HG02763 (cell line): ENCODE results near the gene NFIB.
A peak's percentile ranks its signal among the peaks of the same experiment; 100 is the strongest.

ENCODE experiments used
- ATAC-seq: cut with Tn5 transposase; IDR thresholded peaks from one replicate; pipeline ENCODE4 v1.9.1; 2021; ENCODE audit warnings: mild to moderate bottlenecking, moderate library complexity; ENCODE audit not compliant: unreplicated experiment

Gene NFIB

DNA sequence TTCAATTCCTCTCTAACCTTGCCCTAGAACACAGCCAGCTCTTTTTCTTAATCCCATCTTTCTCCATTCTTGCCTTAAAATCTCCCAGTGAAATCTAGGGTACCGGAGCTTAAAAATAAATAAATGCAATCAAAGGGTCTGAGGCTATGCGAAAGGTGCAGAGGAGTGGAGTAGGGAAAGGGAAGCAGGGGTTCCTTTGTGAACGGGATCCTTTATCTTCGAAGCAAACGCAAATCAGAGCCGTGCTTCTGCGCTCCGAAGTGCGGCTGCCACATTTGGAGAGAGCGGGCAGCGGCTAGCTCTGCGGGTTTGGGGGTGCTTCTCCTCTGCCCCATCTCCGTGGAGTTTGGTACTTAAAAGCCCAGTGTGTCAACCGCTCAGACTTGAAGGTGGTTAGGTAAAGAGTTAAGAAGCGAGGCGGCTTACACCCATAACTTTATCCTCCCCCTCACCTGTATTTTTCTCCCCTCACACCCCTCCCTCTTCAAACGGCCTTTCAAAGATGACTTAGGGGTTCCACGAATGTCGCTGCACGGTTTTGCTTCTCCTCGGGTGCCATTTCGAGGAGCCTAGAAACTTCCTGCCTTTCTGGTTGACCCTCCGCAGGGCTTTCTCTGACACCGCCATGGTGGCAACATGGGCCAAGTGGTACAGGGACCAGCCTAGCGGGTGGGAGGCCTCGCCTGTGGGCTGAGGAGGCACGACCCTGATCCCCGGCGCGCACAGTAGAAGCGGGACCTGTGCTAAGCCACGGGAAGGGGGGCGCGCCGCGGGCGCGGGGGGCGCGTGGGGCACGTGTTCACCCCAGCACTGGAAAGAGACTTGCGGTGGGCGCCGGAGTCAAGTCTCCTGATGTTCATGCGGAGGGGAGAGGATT, 31.7 kb upstream of the NFIB start:
- ATAC-seq: no peak

DNA sequence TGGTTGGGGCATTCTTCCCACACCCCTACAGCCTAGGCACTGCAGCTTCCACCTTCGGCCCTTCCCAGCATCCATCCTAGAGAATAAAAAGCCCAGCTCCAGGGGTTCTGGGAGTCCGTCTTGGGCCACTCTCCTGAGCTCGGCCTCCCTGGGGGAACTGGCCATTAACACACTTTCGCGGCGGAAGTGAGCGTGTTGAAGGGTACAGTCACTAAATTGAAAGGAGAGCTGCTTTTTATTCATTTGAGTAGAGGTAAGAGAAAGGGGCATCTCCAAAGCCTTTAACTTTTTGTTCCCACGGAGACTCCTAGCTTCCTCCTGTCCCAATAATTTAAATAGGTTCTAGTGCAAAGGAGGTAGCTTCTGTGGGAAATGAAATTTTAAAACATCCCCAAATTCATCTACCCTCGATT, 31.0 kb upstream of the NFIB start:
- ATAC-seq: no peak

DNA sequence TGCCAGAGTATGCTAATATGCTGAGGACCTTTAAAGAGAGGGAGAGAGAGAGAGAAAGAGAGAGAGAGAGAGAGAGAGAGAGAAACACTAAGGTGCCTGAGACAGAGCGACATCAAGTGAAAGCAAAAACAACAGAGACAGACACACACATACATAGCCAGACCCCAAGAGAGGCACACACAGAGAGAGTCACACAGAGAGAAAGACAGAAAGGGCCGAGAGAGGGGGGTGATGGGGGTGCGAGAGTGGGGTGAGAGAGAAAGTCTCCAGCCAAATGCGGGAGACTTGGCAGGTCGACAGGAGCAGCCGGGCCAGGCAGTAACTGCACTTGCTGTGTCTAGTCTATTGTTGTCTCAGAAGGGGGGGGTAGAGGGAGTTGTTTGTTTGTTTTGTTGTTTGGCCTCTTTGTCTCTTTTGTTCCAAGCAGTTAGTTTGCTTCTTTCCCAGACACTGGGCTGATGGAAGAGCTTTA, 30.1 kb upstream of the NFIB start:
- ATAC-seq: no peak

DNA sequence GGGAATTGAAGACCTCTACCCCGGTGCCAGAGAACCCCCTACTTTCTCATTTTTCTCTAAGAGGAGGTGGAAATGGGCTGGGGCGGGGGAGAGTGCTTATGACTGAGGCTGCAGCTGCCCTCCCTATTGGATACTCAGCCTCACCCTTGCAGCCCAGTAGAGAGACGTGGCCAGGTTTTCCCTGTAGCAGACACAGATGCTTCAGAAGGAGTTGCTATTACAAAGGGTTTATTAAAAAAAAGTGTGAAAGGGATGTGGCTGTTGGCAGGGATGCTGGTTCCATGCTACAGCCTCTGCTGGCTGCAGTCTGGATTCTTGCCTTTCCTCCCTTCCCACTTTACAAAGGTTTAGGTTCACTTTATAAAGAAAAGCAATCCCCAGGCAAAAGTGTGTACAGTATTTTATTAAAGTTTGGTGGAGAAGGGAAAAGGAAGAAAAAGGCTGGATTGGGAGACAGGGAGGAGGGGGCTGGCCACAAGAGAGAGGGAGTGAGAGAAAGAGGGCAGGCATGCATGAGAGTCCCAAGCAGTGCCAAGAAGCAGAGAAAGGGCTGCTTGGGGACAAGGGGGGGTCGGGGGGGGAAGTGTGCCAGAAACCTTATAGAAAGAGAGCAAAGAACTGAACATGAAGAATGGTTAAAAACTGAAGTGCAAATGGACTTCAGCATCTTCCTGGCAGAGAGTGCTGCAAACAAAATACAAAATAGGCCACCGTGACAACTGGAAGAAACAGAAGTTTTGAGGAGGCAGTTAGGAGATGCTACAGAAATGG, 29.5 kb upstream of the NFIB start:
- no peak for ATAC-seq

DNA sequence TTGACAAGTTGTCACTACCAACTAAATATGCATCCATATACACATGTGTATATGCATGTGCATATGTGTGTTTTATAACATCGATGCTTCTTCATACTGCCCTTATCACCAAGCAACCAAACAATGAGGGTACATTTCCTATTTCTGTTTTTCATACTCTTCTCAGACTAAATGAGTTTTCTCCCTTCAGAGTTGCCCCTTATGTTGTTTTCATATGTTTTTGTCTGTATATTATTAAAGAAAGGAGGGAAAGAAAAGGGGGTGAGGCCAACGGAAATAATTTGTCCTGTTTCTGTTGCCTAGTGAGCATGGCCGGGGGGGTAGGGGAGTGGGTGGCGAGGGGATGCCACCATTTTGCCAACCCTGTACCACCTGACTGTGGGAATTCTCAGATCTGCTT, 28.8 kb upstream of the NFIB start:
- no peak for ATAC-seq

DNA sequence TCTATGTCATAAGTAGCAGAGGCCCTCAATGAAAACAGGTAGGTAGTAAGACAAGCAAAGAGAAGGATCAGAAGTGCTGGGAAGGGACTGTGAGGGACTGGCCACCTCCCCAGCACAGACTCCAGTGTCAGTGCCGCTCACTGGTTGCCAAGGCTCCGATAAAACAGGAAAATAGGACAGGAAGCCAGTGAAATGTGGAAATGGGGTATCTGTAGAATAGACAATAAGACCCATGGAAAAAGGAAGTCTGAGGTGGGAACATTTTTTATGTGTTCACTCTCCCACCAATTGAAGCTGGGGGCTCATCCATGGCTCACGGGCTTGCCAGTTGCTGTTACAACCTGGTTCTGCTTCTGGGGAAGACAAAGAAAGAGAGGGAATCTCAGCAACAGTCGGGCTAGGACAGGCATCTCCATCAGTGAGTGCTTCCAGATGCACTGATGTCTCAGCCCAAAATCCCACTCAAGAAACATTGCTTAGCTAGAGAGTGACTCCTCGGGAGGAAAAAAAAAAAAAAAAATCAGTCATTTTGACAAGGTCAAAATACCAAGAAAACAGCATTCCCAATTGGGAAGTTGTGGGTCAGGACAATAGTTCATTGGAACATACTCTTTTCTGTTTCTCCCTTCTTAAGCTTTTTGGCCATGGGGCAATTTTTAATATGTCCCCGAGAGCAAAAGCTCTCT, 27.6 kb upstream of the NFIB start:
- no peak for ATAC-seq

DNA sequence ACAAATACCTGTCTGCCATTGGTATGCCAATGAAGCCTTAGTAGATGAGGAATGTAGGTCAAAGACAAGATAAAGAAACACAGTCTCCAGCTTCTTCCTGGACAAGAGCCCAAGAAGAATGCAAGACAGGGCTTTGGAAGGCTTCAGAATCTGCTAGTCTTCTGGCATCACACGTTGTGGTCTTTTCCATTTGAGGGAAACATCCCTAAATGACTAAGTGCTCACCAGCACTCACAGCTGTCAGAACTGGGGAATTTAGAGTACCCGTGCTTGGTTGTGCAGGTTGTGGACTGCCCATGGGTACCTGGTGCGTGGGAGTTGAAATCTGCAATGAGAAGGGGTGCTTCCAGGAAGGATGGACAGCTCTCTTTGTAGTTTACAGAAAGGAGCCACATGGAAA, 27.1 kb upstream of the NFIB start:
- ATAC-seq: no peak

DNA sequence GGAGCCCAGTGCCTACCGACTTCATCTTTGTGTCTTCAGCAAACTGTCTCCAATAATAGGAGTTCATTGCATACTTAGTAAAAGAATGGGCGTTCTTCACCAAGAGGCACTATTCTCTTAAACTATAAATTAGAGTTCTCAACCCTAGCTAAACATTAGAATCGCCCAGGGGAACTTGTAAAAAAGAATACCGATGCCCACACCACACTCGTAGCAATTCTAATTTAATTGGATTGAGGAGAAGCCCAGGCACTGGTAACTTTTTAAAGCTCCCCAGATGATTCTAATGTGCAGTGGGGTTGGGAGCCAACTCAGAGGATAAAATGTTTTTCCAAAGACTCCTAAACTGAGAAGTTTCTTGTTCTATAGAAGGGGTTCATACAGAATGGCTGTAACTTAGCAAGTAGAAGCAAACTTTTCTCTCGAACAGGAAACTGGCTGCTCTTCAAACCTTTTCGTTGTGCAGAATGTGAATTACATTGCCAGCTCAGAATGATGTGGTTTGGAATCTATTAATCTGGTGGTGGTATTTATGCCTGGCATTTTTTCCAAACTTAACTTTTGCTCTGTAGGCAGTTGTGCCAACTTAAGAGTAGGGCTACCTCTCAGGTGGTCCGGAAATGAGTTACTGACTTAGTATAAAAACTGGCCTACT, 26.4 kb upstream of the NFIB start:
- no peak for ATAC-seq

DNA sequence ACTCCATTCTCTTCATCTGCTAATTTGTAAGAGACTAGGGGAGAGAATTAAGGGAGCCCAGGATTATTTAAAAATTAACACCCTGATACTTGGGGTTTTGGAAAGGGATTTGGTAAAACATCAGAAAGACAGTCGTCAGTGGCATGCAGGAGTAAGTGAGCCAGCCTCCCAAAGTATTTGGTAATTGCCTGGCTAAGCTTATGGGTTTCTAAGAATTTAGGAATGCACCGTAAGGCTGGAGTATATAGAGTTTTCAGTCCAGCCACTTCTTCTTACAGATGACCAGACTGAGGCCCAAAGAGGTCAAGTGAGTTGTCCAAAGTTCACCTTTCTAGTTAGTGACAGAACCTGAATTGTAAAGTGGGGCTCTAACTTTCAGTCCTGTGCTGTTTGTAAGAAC, 25.8 kb upstream of the NFIB start:
- ATAC-seq: no peak

DNA sequence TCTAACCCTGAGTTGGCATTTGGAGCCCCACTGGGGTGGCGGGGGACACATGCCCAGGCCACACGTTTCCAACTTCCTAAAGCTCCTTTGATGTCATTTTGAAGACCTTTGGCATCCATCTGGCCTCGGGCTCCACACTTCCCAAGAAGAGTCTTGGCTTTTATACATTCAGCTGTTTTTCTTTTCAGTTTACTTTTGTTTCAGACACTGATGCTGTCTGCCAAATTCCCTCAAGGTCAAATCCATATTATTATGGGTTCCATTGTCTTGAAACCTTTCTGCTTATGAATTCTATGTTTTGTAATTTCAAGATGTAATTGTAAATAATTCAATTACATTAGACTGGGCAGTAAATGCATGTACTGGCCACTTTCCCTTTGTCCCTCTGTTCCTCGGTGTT, 23.7 kb upstream of the NFIB start:
- ATAC-seq: no peak

DNA sequence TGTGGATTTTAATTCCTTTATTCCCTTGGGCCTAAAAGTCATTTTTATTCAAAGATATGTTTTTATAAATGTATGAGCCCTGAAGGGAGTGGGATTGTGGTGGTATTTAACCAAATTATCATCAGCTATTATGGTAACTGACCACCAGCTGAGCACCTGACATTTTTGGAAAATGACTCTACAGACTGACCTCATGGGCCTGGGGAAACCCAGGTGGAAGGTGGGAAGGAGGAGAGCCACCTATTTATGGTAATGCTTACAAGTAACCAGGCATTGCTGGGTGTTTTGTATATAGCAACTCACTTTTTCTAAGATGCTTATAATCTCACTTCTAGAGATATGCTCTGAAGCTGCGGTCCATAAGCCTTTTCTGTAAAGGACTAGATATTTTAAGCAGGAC, 22.3 kb upstream of the NFIB start:
- no peak for ATAC-seq

DNA sequence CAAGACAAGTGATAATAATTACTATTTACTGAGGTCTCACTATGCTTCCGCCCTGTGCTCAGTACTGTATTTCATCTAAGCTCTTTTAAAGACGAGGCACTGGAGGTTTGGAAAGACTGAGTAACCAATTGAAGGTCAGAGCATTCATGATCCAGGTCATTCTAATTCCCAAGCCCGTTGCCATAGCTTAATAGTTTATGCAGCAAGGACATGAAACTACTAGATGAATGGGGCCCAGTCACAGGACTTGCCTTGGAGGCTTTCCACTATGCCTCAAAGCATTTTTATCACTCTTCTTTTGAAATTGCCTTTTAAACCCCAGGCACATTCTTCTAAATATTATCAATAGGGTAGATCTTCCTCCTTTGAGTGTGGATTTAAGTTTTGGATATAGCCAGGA, 17.2 kb upstream of the NFIB start:
- ATAC-seq: no peak

DNA sequence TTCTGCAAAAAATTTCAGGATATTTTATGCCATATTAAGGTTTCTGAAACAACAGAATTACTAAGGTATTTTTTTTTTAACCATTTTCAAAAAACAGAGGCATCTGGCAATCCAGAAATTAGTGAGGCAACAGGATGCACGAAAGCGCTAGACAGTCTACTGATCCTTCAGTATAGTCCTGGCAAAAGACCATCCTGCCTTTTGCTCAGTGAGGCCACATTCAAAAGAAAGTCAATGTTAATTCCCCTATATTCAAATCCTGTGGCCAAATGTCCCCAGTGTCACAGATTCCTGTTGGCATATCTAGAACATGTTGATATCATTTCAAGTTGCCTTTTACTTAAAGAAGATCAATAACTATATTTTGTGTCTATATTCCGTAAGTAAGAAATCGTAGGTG, 13.1 kb upstream of the NFIB start:
- ATAC-seq: no peak

DNA sequence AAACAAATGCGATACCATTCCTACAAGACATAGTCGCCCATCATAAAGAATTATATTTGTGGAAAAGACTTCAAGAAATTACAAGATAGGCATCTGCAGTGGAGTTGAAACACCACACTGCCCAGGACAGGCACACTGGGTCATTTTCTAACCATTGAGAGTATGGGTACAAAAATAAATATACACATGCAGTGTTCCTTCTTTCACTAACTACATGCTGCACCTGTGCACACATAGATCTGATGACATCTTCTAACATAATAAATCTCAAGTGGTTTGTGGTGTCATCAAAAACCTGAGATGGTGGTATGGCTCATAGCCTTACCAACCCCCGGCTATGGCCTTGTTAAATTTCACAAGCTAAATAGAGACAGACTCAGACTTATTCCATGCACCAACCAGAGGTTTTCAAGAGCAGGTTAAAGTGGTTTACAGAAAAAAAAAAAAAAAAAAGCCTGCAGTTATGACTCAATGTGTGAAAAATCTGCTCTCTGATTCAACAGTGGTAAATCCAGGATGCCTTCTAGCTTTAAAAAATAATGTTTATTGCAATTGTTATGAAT, 12.4 kb upstream of the NFIB start:
- no peak for ATAC-seq

DNA sequence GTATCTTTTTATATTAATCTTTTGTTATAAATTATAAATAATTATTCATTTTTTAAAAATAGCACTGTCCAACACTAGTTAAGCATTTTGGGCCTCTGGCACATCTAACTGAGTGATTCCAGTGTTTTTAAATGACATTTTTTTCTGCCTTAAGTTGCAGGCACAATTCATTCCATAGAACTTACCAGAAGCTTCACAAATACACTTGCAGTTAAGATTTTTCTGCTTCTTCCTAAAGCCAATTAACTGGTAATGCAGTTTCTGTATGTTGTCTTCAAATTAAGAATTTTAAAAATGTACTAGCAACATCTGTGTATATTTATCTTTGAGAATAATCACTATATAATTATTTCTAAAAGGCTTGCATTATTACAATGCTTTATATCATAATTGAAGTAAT, 11.2 kb upstream of the NFIB start:
- ATAC-seq: no peak

DNA sequence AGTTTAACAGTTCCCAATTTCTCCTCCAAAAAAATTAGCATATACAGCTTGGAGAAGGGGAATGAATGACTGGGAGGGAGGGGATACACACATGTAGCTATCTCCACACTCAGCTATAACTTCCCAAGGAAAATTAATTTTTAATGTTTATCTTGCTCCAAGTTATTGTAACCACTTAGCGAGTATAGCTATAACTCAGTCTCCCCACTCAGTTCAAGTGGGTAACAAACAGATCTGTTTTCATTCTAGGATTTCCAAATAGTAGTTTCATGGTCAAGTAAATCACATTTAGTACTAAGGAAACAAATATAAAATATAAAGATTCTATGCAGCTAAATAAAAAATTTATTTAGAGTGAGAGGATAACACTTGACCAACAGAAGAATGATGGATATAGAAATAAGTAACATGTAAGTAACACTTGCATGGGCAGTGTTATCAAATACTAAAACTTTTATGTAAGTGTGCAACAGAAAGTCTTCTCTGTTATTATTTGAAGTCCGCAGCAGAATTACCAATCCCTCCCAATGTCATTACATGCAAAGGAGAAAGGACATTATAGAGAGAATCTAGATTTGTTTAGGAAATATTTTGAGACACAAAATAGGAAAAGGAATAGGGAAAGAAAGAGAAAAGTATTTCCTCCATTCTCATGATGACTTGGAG, 10.2 kb upstream of the NFIB start:
- ATAC-seq: no peak

DNA sequence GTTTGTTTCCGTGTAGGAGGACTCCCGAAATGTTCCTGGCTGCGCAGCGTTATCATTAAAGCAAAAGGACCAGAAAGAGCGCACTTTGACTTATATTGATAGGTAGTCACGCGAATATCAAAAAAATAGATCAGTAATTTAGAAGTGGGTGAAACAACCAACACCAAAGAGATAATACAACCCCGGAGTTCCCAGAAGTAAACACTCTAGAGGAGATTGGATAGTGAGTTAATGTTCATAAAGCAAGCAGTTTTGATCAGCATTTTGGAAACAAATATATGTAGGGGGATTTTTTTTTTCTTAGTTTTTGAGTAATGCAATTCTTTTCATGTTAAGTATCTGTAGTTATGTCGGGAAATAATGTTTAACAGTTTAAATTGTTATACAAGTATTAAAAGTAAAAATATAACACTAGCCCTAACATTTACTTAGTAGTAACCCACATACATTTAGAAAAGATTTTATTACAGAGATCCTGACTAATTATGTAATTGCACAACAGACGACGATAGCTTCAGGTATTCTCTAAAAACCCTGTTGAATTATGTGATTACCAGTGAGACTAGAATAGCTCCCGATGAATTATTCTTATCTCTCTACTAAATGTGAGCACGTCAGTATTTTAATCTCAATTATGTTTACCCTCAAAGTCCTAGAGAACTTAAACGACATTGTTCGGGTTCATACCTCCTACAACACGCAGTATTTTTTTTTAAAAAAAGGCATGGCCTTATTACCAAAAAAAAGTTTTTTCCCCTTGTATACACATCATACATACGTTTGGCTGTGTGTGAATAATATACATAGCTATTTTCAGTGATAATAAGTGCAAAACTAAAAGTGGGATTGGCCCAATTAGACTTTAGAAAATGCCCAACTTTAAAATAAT, 9.4 kb upstream of the NFIB start:
- ATAC-seq: peak; percentile 3

DNA sequence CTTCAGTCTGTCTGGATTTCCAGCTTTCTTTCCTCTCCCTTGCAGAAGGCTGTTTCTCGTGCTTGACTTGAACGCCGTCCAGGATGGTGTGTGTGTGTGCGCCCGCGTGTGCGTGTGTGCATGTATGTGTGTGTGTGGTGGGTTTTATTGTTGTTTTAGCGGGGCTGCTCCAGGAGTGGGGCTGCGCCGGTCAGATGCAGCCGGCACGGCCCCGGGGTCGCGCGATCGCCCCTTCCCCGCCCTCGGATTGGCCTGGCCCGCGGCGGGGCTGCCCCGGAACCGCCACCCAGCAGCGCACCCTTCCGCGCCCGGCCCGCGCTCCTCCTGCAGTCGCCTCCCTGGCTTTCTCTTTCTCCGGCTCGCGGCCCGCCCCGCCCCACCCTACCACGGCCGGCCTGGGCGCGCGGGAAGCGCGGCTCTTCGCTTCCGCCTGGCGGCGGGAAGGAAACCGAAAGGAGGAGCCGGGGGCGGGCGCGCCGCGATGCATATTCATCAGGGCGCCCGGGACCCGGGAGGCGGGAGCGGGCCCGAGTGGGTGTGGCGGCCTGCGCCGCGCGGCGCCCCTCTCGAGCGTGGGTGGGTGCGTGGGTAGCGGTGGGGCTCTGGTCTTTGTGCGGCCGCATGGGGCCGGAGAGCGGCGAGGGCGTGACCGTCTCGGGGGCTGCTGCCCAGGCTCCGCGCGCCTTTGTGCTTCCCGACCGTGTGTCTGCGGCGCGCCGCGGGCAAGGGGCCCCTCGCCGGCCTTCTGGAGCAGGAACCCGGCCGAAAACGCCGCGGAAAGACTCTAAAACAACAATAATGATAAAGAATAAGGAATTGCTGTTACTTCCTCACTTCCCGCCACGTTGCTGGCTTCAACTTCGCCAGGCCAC, 8.5 kb upstream of the NFIB start:
- ATAC-seq: peak; percentile 85
